ENCODE results near the gene MYLK.

GRCh38 chr3:123881771-123882170 lies 2.4 kb downstream of the MYLK start:
- TF ChIP-seq CTCF (IDR thresholded peaks at IDR 0.05) (no peak), POLR2A (IDR thresholded peaks at IDR 0.05) (no peak)
